Urinary bladder (tissue), 4 donors: ENCODE results near the gene SLC16A11. TPM values are rescaled to one million over a fixed set of nuclear protein-coding genes. Genes with fewer than 3 reads are reported as not detected.
"Not testable (repeated sequence)": the region's sequence is repeated elsewhere in the genome, so short reads cannot be mapped to it uniquely, and the experiment has no call there.

Experiments
- DNase-seq: peaks from one replicate; pipeline ENCODE4 v3.0.0-alpha.2; 2015; ENCODE audit errors: extremely low spot score
- H3K27ac ChIP-seq: one replicate; pipeline ENCODE4 v1.5.1; 2013; ENCODE audit warnings: low read depth, mild to moderate bottlenecking, moderate library complexity
- H3K36me3 ChIP-seq: one replicate; pipeline ENCODE4 v1.6.1; 2013; ENCODE audit warnings: mild to moderate bottlenecking, moderate library complexity; ENCODE audit not compliant: insufficient read depth
- H3K4me1 ChIP-seq: one replicate; pipeline ENCODE4 v1.6.1; 2013; ENCODE audit warnings: mild to moderate bottlenecking, moderate library complexity; ENCODE audit not compliant: insufficient read depth
- H3K4me3 ChIP-seq: one replicate; pipeline ENCODE4 v1.5.1; 2013; ENCODE audit warnings: low read depth, low read length
- WGBS: extraction: QIAGEN DNeasy Blood & Tissue Kit; methylation state at CpG from one replicate; pipeline ENCODE4 v1.1.7; 2013; 5-methylcytosine and 5-hydroxymethylcytosine counted together
- polyA plus RNA-seq: library from polyadenylated mRNA; stranded (reverse); fragments of 200-250 nt; gene quantifications from one replicate; pipeline ENCODE4 v1.2.3, GENCODE V29; 2013
- total RNA-seq: library from RNA; depleted of rRNA; stranded (reverse); fragments of >200 nt; gene quantifications from one replicate; pipeline ENCODE4 v1.2.3, GENCODE V29; 2014
- donor health status: healthy with polysubstance abuse.
- donor health status: healthy.

Gene SLC16A11
- total RNA-seq (not detected), polyA plus RNA-seq (1.5 TPM)

GRCh38 chr17:7043497-7044198 lies at the start of gene SLC16A11:
SLC16A11 (minus strand) TSS chr17:7044092; CDS start chr17:7043513, 579 bp downstream.
- no peak within 1 kb of the TSS for H3K27ac ChIP-seq

DNA sequence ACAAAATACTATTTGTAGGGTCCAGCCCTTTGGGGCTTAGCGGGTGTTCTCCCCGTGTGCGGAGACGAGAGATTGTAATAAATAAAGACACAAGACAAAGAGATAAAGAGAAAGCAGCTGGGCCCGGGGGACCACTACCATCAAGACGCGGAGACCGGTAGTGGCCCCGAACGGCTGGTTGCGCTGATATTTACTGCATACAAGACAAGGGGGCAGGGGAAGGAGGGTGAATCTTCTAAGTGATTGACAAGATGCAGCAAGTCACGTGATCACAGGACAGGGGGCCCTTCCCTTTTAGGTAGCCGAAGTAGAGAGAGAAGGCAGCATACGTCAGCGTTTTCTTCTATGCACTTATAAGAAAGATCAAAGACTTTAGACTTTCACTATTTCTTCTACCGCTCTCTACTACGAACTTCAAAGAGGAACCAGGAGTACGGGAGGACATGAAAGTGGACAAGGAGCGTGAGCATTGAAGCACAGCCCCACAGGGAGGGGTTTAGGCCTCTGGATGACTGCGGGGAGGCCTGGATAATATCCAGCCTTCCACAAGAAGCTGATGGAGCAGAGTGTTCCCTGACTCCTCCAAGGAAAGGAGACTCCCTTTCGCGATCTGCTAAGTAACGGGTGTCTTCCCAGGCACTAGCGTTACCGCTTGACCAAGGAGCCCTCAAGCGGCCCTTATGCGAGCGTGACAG lies 47.6 kb upstream of the SLC16A11 start:
- not testable (repeated sequence) for DNase-seq, H3K36me3 ChIP-seq, H3K4me3 ChIP-seq, H3K4me1 ChIP-seq, H3K27ac ChIP-seq
- WGBS = 69% methylated on average over 26 of the region's 28 CpGs

More at GRCh38 chr17:7043497-7044198, at the start of gene SLC16A11:
- Histone ChIP-seq H3K36me3 (no peaks in the 10 kb centered on the region), H3K4me1 (peaks cover 2% of the 10 kb centered on the region), H3K4me3 (peak within 1 kb of the TSS; percentile 22)
- no peak for DNase-seq
- WGBS = 3% methylated on average over 58 of the region's 58 CpGs

DNA sequence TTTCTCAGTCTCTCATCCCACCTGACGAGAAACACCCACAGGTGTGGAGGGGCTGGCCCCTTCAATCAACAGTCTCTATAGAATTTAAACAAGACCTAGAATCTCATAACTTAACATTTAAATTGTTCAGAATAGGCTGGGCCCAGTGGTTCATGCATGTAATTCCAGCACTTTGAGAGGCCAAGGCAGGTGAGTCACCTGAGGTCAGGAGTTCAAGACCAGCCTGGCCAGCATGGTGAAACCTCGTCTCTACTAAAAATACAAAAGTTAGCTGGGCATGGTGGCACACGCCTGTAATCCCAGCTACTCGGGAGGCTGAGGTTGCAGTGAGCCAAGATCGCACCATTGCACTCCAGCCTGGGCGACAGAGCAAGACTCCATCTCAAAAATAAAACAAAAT lies 45.7 kb upstream of the SLC16A11 start:
- not testable (repeated sequence) for DNase-seq, H3K36me3 ChIP-seq, H3K4me1 ChIP-seq, H3K4me3 ChIP-seq, H3K27ac ChIP-seq
- WGBS = 93% methylated on average over 6 of the region's 6 CpGs

DNA sequence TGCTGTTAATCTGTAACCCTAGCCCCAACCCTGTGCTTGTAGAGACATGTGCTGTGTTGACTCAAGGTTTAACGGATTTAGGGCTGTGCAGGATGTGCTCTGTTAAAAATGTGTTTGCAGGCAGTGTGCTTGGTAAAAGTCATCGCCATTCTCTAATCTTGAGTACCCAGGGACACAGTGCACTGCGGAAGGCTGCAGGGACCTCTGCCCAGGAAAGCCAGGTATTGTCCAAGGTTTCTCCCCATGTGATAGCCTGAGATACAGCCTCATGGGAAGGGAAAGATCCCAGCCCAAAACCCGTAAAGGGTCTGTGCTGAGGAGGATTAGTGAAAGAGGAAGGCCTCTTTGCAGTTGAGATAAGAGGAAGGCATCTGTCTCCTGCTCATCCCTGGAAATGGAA lies 44.5 kb upstream of the SLC16A11 start:
- not testable (repeated sequence) for H3K36me3 ChIP-seq, H3K27ac ChIP-seq, H3K4me3 ChIP-seq, H3K4me1 ChIP-seq
- peak; percentile 36 for DNase-seq
- 28% methylated on average over 4 of the region's 4 CpGs for WGBS

GRCh38 chr17:7084088-7084487 lies 40.2 kb upstream of the SLC16A11 start:
- H3K4me3 ChIP-seq = no peak overlapping the region
- DNase-seq = no peak
- no peaks in the 10 kb centered on the region for H3K4me1 ChIP-seq
- 39% methylated on average over 7 of the region's 7 CpGs for WGBS
- no peaks in the 10 kb centered on the region for H3K36me3 ChIP-seq
- H3K27ac ChIP-seq = no peak overlapping the region

DNA sequence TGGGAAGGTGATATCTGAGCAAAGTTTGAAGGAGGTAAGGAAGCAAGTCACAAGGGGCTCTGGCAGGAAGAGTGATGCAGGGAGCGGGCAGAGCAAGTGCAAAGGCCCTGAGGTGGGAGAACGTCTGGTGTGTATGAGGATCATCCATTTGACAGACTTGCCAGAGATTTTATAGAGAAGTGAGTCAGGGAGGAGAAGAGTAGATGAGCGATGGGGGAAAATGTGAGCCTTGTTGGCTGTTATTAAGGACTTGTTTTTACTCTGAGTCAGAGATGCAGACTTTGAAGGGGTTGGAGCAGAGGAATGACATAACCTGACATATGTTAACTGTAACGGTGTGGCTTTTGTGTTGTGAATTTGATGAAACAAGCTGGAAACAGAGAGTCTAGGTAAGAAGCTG lies 39.7 kb upstream of the SLC16A11 start:
- Histone ChIP-seq H3K4me3 (no peak overlapping the region), H3K4me1 (no peaks in the 10 kb centered on the region), H3K27ac (no peak overlapping the region), H3K36me3 (no peaks in the 10 kb centered on the region)
- DNase-seq = no peak
- WGBS = 79% methylated on average over 4 of the region's 4 CpGs

DNA sequence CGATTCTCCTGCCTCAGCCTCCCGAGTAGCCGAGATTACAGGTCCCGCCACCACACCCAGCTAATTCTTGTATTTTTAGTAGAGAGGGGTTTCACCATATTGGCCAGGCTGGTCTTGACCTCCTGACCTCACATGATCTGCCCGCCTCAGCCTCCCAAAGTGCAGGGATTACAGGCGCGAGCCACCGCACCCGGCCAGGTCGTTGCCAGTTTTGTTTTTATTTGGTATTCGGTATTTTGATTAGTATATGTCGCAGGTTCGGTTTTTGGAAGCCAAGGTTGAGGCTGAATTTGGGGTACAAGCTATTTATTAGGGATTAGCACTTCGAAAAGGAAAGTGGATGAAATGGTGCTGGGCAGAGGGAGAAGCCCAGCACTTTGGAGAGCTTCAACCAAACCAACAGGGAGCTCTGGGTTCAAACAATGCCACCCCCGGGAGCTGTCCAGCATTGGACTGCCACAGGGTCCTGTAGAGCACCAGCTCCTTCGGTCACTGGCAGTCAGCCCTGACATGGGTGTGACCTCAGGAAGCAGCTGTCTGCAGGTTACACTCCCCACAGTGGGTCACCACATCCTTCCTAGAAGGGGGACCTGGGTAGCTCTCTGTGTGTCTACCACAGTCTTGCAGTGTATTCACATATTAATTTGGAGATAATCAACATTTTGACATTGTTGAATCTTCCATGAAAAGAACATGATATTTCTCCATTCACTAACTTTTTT lies 37.6 kb upstream of the SLC16A11 start:
- H3K4me1 ChIP-seq = no peaks in the 10 kb centered on the region
- H3K36me3 ChIP-seq = no peaks in the 10 kb centered on the region
- no peak overlapping the region for H3K4me3 ChIP-seq
- WGBS = 85% methylated on average over 16 of the region's 16 CpGs
- H3K27ac ChIP-seq = no peak overlapping the region
- no peak for DNase-seq

DNA sequence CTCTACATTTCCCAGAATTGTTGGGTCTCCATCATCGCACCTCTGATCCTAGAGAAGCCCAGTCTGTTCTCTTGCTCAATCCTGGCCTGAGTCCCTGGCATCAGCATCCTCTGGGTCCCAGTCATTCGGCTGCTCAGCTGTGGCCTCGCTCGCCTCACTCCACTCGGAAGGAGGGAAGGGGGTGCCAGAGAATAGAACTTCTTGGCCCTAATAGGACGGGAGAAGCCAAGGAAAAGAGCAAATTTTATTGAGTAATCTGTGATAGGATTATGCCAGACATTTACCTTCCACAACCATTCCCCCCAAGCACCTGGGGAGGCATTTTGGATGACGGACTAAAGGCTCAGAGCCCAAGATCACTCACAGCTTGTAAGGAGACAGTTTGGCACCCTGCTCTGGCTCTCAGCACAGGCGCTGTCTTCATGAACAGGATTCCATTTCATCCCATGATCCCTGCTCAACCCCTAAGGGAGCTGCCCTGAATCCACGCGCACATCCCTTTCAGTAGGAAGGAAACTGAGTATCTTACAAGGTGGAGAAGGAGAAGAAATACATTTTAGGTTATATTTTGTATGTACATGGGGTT lies 36.7 kb upstream of the SLC16A11 start:
- H3K4me1 ChIP-seq = no peaks in the 10 kb centered on the region
- no peak overlapping the region for H3K4me3 ChIP-seq
- no peak overlapping the region for H3K27ac ChIP-seq
- WGBS = 58% methylated on average over 10 of the region's 10 CpGs
- H3K36me3 ChIP-seq = no peaks in the 10 kb centered on the region
- DNase-seq = no peak

DNA sequence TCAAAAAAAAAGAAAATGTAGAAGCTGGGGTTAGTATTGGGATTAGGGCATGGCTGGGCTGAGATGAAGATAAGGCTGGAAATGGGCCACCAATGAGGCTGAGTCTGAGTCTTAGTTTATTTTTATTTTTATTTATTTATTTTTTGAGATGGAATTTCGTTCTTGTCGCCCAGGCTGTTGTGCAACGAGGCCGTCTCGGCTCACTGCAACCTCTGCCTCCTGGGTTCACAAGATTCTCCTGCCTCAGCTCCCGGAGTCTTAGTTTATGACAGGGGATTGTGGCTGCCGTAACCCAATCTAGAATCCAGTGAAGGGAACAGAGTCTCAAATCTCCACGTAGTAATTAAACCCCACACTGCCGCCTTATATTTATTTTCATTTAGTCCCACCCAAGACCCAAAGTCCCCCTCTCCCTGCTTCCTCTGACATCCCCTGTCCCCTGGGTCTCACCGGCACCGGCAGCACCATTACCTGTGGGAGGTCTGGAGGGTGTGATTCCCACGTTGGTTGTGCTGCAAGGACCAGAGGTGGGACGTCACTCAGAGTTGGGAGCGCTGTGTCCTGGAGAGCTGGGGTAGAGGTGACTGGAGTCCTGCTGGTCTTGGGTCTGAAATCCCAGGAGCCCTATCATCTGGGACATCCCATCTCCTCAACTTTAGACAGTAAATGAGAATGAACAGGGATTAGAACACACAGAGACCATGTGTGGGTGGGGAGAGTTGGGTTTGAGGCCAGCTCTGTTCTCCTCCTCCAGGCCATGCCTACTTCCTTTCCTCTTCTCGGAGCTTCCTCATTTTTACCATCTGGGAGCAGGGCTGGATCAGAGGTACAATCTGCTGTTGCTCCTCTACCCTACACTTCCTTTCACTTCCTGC lies 35.9 kb upstream of the SLC16A11 start, which contains the start of gene CLEC10A:
TSS of gene CLEC10A (minus strand) at position 671 of the 875 bp plus-strand sequence. CDS start 1,439 bp downstream, outside the sequence.
- H3K27ac ChIP-seq = no peak within 1 kb of the TSS
- H3K4me1 ChIP-seq = no peaks in the 10 kb centered on the region
- H3K4me3 ChIP-seq = no peak within 1 kb of the TSS
- no peak for DNase-seq
- WGBS = 56% methylated on average over 15 of the region's 15 CpGs
- no peaks in the 10 kb centered on the region for H3K36me3 ChIP-seq

- no peak for DNase-seq
- Histone ChIP-seq H3K4me1 (no peaks in the 10 kb centered on the region), H3K36me3 (no peaks in the 10 kb centered on the region), H3K27ac (no peak overlapping the region), H3K4me3 (no peak overlapping the region)
- WGBS = 82% methylated on average over 10 of the region's 10 CpGs
These were observed 34.8 kb upstream of the SLC16A11 start for GRCh38 chr17:7078711-7079110.

GRCh38 chr17:7077911-7078546 lies 34.1 kb upstream of the SLC16A11 start:
- Histone ChIP-seq H3K36me3 (no peaks in the 10 kb centered on the region), H3K4me3 (no peak overlapping the region), H3K4me1 (no peaks in the 10 kb centered on the region), H3K27ac (no peak overlapping the region)
- 87% methylated on average over 7 of the region's 7 CpGs for WGBS
- DNase-seq = no peak

- H3K27ac ChIP-seq = no peak overlapping the region
- no peak for DNase-seq
- WGBS = 82% methylated on average over 14 of the region's 14 CpGs
- no peaks in the 10 kb centered on the region for H3K36me3 ChIP-seq
- H3K4me3 ChIP-seq = no peak overlapping the region
- H3K4me1 ChIP-seq = no peaks in the 10 kb centered on the region
These were observed 31.0 kb upstream of the SLC16A11 start for GRCh38 chr17:7074931-7075330.
